PC-3 (cell line): ENCODE results near the gene ELF2. TPM values are rescaled to one million over a fixed set of nuclear protein-coding genes. Genes with fewer than 3 reads are reported as not detected.
"Not testable (repeated sequence)": the region's sequence is repeated elsewhere in the genome, so short reads cannot be mapped to it uniquely, and the experiment has no call there.

ENCODE experiments used
- ATAC-seq: fragments of 200-7000 bp; cut with Tn5 transposase; 2 replicates; pipeline ENCODE4 v1.9.1; 2020; ENCODE audit warnings: mild to moderate bottlenecking, moderate library complexity
- BruUV-seq: library from RNA; stranded (reverse); fragments of 400-500 nt; replicated peaks from 2 replicates; lab custom pipeline; 2021; lab: Mats Ljungman, UMichigan
- CTCF ChIA-PET: fragments of 300-600 bp; sonication (Branson Sonifier 250); formaldehyde crosslinking; loops from one replicate; lab custom pipeline; 2022; ENCODE audit warnings: antibody characterized with exemption; lab: Charles Lee
- POLR2A ChIA-PET: fragments of 300-600 bp; sonication (Branson Sonifier 250); formaldehyde crosslinking; loops from one replicate; lab custom pipeline; 2022; ENCODE audit warnings: antibody characterized with exemption; ENCODE audit not compliant: unreplicated experiment; lab: Charles Lee
- DNase-seq: peaks from one replicate; pipeline ENCODE4 v3.0.0-alpha.2; 2015
- H2AFZ ChIP-seq: fragments of 300-600 bp; sonication (generic); 2 replicates; pipeline ENCODE4 v1.6.0; 2016; ENCODE audit warnings: antibody characterized with exemption, low read length
- H3F3A ChIP-seq: fragments of 300-600 bp; sonication (generic); one replicate; pipeline ENCODE4 v1.6.0; 2017; ENCODE audit warnings: antibody characterized with exemption, low read length, control low read depth, mild to moderate bottlenecking; ENCODE audit not compliant: unreplicated experiment
- H3K27ac ChIP-seq: fragments of 300-600 bp; sonication (generic); 2 replicates; pipeline ENCODE4 v1.5.1; 2016; ENCODE audit warnings: mild to moderate bottlenecking, low read length
- H3K27me3 ChIP-seq: fragments of 300-600 bp; sonication (generic); 2 replicates; pipeline ENCODE4 v1.6.1; 2016; ENCODE audit warnings: low read length, mixed read lengths
- H3K36me3 ChIP-seq: fragments of 300-600 bp; sonication (generic); 2 replicates; pipeline ENCODE4 v1.6.1; 2016; ENCODE audit warnings: low read depth, mixed run types, low read length, mixed read lengths
- H3K4me1 ChIP-seq: fragments of 300-600 bp; sonication (generic); 2 replicates; pipeline ENCODE4 v1.5.1; 2016; ENCODE audit warnings: low read length; ENCODE audit not compliant: insufficient read depth
- H3K4me2 ChIP-seq: fragments of 300-600 bp; sonication (generic); 2 replicates; pipeline ENCODE4 v1.6.0; 2016; ENCODE audit warnings: low read length
- H3K4me3 ChIP-seq: fragments of 300-600 bp; sonication (generic); 2 replicates; pipeline ENCODE4 v1.5.1; 2016; ENCODE audit warnings: mild to moderate bottlenecking, low read length, mixed read lengths
- H3K79me2 ChIP-seq: fragments of 300-600 bp; sonication (generic); 2 replicates; pipeline ENCODE4 v1.6.1; 2017; ENCODE audit warnings: low read length, mixed read lengths
- H3K9ac ChIP-seq: fragments of 300-600 bp; sonication (generic); 2 replicates; pipeline ENCODE4 v1.6.0; 2016; ENCODE audit warnings: mild to moderate bottlenecking, low read length
- H3K9me2 ChIP-seq: fragments of 300-600 bp; sonication (generic); replicated peaks from 2 replicates; pipeline ENCODE4 v1.6.1; 2016; ENCODE audit warnings: mixed run types, low read length, mixed read lengths
- H3K9me3 ChIP-seq: fragments of 300-600 bp; sonication (generic); 2 replicates; pipeline ENCODE4 v1.6.1; 2016; ENCODE audit warnings: low read length, mixed read lengths
- H4K20me1 ChIP-seq: fragments of 300-600 bp; sonication (generic); 2 replicates; pipeline ENCODE4 v1.6.1; 2016; ENCODE audit warnings: low read length, mixed read lengths
- EZH2 ChIP-seq: fragments of 300-600 bp; sonication (generic); IDR thresholded peaks from one replicate; pipeline ENCODE4 v1.6.1; 2017; ENCODE audit warnings: antibody characterized with exemption, mild to moderate bottlenecking, low read length; ENCODE audit not compliant: unreplicated experiment
- EZH2phosphoT487 ChIP-seq: fragments of 300-600 bp; sonication (generic); IDR thresholded peaks from 2 replicates; pipeline ENCODE4 v1.6.1; 2018; ENCODE audit warnings: mild to moderate bottlenecking, antibody characterized with exemption, low read length, borderline replicate concordance
- intact Hi-C: fragments of 100-400 bp; cut with micrococcal nuclease; formaldehyde crosslinking; loops from 2 replicates; pipeline ENCODE4 v1.9.0; 2023
- total RNA-seq: library from RNA; depleted of rRNA; stranded (reverse); fragments of >200 nt; gene quantifications from 2 replicates; pipeline ENCODE4 v1.2.3, GENCODE V29; 2014
- TF ChIP-seq, protein P1 (sequence below): fragments of 300-600 bp; sonication (generic); conservative IDR thresholded peaks from 2 replicates; pipeline ENCODE4 v1.5.1; 2017; ENCODE audit warnings: antibody characterized with exemption, low read depth, mild to moderate bottlenecking, low read length

Gene ELF2
- total RNA-seq, 1 experiment from 2014 or later: 18.5 TPM

- BruUV-seq: no TSS peak
These were observed 140.1 kb downstream of the ELF2 start for GRCh38 chr4:139036885-139037284.

DNA sequence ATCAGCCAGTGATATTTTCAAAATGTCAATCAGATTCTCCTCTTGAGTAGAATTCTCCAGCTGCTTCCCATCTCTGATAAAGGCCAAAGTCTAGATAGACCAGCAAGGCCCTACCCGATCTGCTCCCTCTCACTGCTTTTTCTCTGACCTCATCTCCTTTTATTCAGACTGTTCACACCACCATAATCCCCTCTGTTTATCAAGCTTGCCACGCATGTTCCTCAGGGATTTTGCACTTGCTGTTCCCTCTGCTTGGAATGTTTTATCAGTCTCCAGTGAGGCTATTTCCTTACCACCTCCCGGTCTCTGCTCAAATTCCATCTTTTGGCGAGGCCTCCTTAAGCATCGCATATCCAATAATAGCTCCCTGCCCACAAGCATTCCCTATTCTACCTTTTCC, 141.4 kb downstream of the ELF2 start:
- intact Hi-C loops: no loop called here
- no TSS peak for BruUV-seq
- CTCF ChIA-PET: no interaction called here

More at GRCh38 chr4:139036885-139037284, 140.1 kb downstream of the ELF2 start:
- Histone ChIP-seq H4K20me1 (peaks cover 46% of the 10 kb centered on the region; the same call in 1 of the 2 replicates), H3K36me3 (no peaks in the 10 kb centered on the region), H3K9me2 (no peaks in the 10 kb centered on the region), H3K27ac (no peak overlapping the region), H3K4me3 (no peak overlapping the region), H3F3A (no peaks in the 10 kb centered on the region), H3K9ac (no peak overlapping the region), H3K79me2 (peaks cover 93% of the 10 kb centered on the region), H3K27me3 (no peaks in the 10 kb centered on the region), H3K4me1 (no peaks in the 10 kb centered on the region), H3K4me2 (no peak overlapping the region), H2AFZ (no peak overlapping the region), H3K9me3 (no peaks in the 10 kb centered on the region)
- no peak for ATAC-seq
- no peak for DNase-seq
- POLR2A ChIA-PET: no interaction called here
- TF ChIP-seq EZH2: no peak
- TF ChIP-seq, protein P1, sequence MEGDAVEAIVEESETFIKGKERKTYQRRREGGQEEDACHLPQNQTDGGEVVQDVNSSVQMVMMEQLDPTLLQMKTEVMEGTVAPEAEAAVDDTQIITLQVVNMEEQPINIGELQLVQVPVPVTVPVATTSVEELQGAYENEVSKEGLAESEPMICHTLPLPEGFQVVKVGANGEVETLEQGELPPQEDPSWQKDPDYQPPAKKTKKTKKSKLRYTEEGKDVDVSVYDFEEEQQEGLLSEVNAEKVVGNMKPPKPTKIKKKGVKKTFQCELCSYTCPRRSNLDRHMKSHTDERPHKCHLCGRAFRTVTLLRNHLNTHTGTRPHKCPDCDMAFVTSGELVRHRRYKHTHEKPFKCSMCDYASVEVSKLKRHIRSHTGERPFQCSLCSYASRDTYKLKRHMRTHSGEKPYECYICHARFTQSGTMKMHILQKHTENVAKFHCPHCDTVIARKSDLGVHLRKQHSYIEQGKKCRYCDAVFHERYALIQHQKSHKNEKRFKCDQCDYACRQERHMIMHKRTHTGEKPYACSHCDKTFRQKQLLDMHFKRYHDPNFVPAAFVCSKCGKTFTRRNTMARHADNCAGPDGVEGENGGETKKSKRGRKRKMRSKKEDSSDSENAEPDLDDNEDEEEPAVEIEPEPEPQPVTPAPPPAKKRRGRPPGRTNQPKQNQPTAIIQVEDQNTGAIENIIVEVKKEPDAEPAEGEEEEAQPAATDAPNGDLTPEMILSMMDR: no peak
- intact Hi-C loops: no loop called here
- CTCF ChIA-PET: no interaction called here

DNA sequence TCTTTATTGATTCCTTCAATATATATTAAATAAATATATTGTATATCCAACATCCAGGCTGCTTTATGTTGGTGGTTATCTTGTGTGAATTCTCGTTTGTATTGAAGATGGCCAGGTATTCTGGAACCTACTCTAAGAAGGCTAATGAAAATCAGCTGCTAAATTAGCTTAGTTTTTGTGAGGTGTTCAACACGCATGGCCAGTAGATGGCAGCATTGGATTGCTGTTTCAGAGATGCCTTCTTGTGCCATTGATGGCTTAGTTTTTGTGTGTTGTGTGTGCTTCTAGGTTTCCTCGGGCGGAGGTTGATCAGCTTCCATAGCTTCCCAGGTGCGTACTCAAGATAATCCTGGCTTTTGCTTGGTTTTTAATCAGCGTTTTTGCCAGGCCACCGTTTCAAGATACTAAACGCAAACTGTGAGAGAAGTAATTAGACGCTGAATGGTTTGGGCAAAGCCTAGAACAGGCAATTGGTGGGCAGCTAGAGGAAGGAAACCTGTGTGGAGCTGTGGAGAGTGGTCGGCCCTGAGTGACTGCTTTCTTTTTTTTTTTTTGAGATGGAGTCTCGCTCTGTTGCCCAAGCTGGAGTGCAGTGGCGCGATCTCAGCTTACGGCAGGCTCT, 146.3 kb downstream of the ELF2 start:
- Histone ChIP-seq H3K4me1 (no peaks in the 10 kb centered on the region), H3K79me2 (peaks cover 95% of the 10 kb centered on the region), H3K9ac (no peak overlapping the region), H2AFZ (no peak overlapping the region), H3K4me3 (no peak overlapping the region), H3K36me3 (no peaks in the 10 kb centered on the region), H3K27me3 (no peaks in the 10 kb centered on the region), H3K9me2 (no peaks in the 10 kb centered on the region), H3K27ac (no peak overlapping the region), H3K9me3 (no peaks in the 10 kb centered on the region), H3K4me2 (no peak overlapping the region; the same call in 1 of the 2 replicates), H3F3A (no peaks in the 10 kb centered on the region), H4K20me1 (peaks cover 47% of the 10 kb centered on the region)
- CTCF ChIA-PET: interaction anchor here (0.6 to 1.3 kb wide), 13 partner anchors 10 to 269 kb away, joined by 3 to 9 read pairs (median 3); no protein-coding TSS in a partner anchor
- no TSS peak for BruUV-seq
- intact Hi-C loops: loop anchor here (1.0 to 5.0 kb wide), 2 partner anchors 55 to 137 kb away; no protein-coding TSS in a partner anchor
- no peak for TF ChIP-seq EZH2phosphoT487
- TF ChIP-seq, protein P1: peak; percentile 74
- ATAC-seq (peak; percentile 68), DNase-seq (peak; percentile 72)
- POLR2A ChIA-PET: no interaction called here

More for the DNA sequence above, 141.4 kb downstream of the ELF2 start:
- H4K20me1 ChIP-seq: peaks cover 53% of the 10 kb centered on the region
- H3K4me3 ChIP-seq: no peak overlapping the region
- no peak overlapping the region for H3K27ac ChIP-seq
- H2AFZ ChIP-seq: no peak overlapping the region
- no peak for ATAC-seq
- peaks cover 94% of the 10 kb centered on the region for H3K79me2 ChIP-seq
- POLR2A ChIA-PET: no interaction called here
- H3K4me1 ChIP-seq: no peaks in the 10 kb centered on the region
- H3K27me3 ChIP-seq: no peaks in the 10 kb centered on the region
- no peak for DNase-seq
- H3K4me2 ChIP-seq: no peak overlapping the region
- no peaks in the 10 kb centered on the region for H3K9me2 ChIP-seq
- no peaks in the 10 kb centered on the region for H3K9me3 ChIP-seq
- no peak for TF ChIP-seq EZH2phosphoT487
- no peak for TF ChIP-seq EZH2
- TF ChIP-seq, protein P1: no peak
- no peaks in the 10 kb centered on the region for H3F3A ChIP-seq
- H3K36me3 ChIP-seq: no peaks in the 10 kb centered on the region
- H3K9ac ChIP-seq: no peak overlapping the region

DNA sequence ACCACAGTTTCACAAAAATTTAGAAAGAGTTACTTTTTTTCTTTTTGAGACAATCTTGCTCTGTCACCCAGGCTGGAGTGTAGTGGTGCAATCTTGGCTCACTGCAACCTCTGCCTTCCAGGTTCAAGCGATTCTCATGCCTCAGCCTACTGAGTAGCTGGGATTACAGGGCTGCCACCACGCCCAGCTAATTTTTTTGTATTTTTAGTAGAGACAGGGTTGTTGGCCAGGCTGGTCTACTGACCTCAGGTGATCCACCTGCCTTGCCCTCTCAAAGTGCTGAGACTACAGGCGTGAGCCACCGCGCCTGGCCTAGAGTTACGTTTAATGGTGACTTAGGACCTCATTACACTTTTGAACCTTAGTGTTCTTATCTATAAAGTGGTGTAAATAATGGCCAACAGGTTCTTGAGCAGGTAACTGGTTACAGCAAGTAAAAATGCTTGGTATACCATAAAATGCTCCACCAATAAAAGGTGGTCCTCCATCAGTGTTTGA, 147.1 kb downstream of the ELF2 start:
- H3K4me3 ChIP-seq, H3K9me2 ChIP-seq, ATAC-seq, H3K27me3 ChIP-seq, BruUV-seq, H3K9ac ChIP-seq, H3F3A ChIP-seq, H3K4me1 ChIP-seq, DNase-seq, H3K36me3 ChIP-seq, H3K27ac ChIP-seq, H2AFZ ChIP-seq, H3K4me2 ChIP-seq, H3K9me3 ChIP-seq, POLR2A ChIA-PET: not testable (repeated sequence)
- intact Hi-C loops: loop anchor here (1.0 to 5.0 kb wide), 2 partner anchors 55 to 137 kb away; no protein-coding TSS in a partner anchor
- H3K79me2 ChIP-seq: peaks cover 95% of the 10 kb centered on the region
- peaks cover 52% of the 10 kb centered on the region for H4K20me1 ChIP-seq
- CTCF ChIA-PET: interaction anchor here (0.6 to 1.3 kb wide), 13 partner anchors 9 to 270 kb away, joined by 3 to 9 read pairs (median 3); no protein-coding TSS in a partner anchor
